Urothelium cell line (cell line): ENCODE results near the gene RDH12.

Experiments used
- DNase-seq: peaks from one replicate; pipeline ENCODE4 v3.0.0; 2011; ENCODE audit warnings: low spot score, mixed read lengths
- FAIRE-seq: peaks from 2 replicates; lab custom pipeline; 2011; peaks lifted over from hg19 to GRCh38; lab: Jason Lieb, UNC

RDH12 gene

DNA sequence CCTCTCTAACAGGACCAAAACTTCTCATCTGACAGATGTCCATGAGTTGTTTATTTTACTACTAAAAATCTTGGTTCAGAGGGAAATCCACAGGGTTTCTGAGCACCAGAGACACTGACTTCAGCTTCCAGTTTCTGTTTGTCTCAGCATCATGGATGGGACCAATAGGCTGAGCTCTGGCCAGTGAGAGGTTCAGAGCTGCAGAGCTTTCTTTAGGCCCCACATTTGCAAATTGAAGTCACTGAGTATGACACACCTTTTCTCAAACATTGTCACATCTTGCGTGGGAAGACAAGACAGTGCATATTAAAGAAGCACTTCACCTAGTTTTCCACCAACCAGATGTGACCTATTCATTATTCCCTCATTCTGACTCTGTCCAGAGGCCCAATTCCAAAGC is 45.2 kb downstream of the RDH12 start:
- peak; percentile 9 for FAIRE-seq
- DNase-seq, result no peak

- DNase-seq (no peak), FAIRE-seq (no peak)
These were observed 46.6 kb downstream of the RDH12 start for GRCh38 chr14:67748312-67748711.

GRCh38 chr14:67749341-67750084 is 47.8 kb downstream of the RDH12 start:
- peak; percentile 37 for FAIRE-seq
- DNase-seq, result no peak

- DNase-seq (no peak), FAIRE-seq (peak; percentile 62)
These were observed 54.8 kb downstream of the RDH12 start for GRCh38 chr14:67756496-67756895.

DNA sequence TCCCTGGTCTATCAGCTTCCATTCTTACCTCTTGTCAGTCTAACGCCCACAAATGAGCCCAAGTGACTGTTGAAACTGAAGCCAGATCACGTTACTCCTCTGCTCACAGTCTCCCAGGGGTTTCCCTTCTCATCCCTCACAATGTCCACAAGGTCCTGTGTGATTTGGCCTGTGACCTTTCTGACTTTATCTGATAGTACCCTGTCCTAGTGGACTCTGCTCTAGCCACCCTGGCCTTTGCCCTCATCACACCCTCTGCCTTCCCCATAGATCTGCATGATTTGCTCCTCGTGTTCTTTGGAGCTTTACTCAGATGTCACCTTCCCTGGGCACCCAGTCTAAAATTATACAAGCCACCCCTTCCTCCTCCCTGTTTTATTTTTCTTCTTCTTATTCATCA is 55.5 kb downstream of the RDH12 start:
- FAIRE-seq (peak; percentile 93), DNase-seq (no peak)

DNA sequence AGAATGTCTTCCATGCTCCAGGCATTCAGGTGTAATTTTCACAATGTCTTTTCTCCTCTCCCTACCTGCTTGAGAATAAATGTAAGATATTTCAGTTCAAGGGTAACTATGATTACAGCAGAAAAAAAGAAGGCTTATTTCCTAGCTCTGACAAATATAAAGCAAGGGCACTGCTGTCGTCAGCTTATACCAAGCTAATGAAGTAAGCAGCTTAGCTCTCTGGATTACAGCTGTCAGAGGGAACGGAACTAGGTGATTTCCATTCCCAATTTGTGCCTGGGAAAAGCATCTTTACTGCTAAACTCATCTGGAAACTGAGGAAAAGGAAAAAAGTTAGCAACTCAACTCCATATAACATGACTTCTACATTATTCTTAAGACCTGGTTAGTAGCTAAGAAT is 58.2 kb downstream of the RDH12 start:
- FAIRE-seq, result peak; percentile 84
- no peak for DNase-seq

- DNase-seq (peak; percentile 27), FAIRE-seq (peak; percentile 61)
These were observed 60.4 kb downstream of the RDH12 start for GRCh38 chr14:67762051-67762450.

GRCh38 chr14:67763158-67763822 is 61.6 kb downstream of the RDH12 start:
- FAIRE-seq, result peak; percentile 9

GRCh38 chr14:67764496-67764895 is 62.8 kb downstream of the RDH12 start:
- FAIRE-seq (no peak), DNase-seq (no peak)

More at GRCh38 chr14:67763158-67763822, 61.6 kb downstream of the RDH12 start:
- no peak for DNase-seq

- FAIRE-seq, result no peak
- no peak for DNase-seq
These were observed 63.6 kb downstream of the RDH12 start for GRCh38 chr14:67765192-67765834.

GRCh38 chr14:67766035-67766680 is 64.5 kb downstream of the RDH12 start:
- DNase-seq (no peak), FAIRE-seq (peak; percentile 35)

GRCh38 chr14:67768219-67768618 is 66.5 kb downstream of the RDH12 start:
- FAIRE-seq, result no peak
- no peak for DNase-seq

DNA sequence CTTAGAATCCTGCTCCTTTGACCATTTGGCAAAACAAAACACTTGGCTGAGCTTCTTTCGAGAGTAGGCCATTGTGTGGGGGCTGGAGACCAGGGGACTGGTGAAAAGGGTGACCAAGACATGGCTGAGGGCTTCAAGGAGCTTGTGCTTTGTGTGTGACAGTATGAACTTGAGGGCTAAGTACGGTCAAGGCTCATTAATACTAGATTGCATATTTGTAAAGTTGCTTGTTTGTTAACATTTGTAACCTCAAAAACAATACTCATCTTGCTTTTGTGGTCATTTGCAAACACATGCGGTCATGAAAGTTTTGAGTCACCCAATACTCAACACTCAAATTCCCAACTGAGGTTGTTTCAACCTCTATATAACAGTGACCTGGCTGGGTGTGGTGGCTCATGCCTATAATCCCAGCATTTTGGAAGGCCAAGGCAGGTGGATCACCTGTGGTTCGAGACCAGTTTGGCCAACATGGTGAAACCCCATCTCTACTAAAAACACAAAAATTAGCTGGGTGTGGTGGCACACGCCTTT is 72.2 kb downstream of the RDH12 start:
- no peak for FAIRE-seq
- no peak for DNase-seq

DNA sequence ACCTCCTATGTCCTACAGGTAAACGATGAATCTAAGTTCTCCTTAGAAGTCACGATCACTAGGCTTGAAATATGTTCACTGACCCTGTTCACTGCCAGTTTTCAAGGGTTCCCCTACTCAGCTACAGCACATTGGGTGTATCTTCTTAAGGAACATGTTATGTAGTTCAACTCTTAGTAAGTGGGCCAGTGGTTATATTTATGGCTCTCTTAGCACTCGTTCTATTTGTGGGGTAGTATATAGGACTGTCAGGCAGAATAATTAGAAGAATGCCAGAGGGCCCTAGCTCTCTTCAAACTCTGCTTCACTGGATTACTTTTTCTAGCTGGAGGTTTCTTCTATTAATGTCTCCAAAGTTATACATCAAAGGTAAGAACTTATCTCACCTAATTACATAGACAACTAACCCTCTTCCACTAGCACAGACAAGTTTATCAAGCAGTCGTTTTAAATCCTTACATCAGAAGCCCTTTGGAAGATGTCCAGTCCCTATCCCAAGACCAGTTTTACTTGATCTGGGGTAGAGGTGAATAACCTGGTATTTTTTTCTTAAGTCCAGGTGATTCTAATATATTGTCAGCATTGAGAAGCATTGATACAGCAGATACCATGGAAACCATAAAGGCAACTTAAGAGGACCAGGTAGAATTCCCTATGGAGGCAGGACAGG is 75.1 kb downstream of the RDH12 start:
- FAIRE-seq (no peak), DNase-seq (no peak)

- FAIRE-seq (peak; percentile 72), DNase-seq (no peak)
These were observed 77.1 kb downstream of the RDH12 start for GRCh38 chr14:67778792-67779191.

DNA sequence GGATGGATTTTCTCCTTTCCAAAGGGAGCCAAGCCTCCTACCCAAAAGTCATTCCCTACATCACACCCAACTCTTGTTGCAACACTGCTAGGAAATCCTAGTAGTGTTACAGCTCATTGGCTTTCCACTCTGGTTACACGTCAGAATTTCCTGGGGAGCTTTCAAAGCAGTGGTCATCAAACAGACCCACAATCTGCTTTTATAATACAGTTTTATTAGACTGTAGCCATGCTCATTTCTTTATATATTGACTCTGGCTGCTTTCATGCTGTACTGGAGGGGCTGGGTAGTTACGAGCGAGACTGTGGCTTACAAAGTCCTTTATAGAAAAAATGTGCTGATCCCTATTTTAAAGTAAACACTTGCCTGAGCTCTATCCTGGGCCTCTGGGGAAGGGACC is 80.4 kb downstream of the RDH12 start:
- DNase-seq (no peak), FAIRE-seq (no peak)
